ENCODE results near the gene KAZN.

Gene KAZN

DNA sequence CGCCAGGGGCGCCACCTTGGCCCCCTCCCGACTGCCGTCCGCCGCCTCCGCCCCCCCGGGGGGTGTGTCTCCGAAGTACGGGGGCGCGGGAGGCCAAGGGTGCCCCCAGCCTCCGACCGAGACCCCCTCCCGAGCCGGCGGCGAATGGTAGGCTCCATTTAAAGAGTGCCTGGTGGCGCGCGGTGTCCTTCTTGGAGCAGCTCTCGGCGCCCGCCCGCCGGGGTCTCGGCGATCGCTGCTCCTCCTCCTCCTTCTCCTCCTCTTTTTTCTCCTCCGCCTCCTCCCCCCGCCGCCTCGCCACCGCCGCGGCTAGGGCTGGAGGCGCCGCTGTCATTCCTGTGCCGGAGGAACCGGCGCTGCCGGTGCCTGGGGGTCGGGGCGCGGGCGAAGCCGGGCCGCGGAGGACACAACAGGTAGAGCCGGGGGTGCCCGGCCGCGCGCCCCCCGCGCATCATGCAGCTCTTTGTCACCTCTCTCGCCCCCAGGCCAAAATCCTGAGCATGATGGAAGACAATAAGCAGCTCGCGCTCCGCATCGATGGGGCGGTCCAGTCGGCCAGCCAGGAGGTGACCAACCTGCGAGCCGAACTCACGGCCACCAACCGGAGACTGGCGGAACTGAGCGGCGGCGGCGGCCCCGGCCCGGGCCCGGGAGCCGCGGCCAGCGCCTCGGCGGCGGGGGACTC is at the start of gene KAZN:
TSS of gene KAZN (plus strand) at position 188 of the 685 bp plus-strand sequence.
- H3K4me3 ChIP-seq (ENCODE audit: low read depth, low read length), result peak within 1 kb of the TSS; percentile 62
- TF ChIP-seq, protein P1, sequence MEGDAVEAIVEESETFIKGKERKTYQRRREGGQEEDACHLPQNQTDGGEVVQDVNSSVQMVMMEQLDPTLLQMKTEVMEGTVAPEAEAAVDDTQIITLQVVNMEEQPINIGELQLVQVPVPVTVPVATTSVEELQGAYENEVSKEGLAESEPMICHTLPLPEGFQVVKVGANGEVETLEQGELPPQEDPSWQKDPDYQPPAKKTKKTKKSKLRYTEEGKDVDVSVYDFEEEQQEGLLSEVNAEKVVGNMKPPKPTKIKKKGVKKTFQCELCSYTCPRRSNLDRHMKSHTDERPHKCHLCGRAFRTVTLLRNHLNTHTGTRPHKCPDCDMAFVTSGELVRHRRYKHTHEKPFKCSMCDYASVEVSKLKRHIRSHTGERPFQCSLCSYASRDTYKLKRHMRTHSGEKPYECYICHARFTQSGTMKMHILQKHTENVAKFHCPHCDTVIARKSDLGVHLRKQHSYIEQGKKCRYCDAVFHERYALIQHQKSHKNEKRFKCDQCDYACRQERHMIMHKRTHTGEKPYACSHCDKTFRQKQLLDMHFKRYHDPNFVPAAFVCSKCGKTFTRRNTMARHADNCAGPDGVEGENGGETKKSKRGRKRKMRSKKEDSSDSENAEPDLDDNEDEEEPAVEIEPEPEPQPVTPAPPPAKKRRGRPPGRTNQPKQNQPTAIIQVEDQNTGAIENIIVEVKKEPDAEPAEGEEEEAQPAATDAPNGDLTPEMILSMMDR (IDR thresholded peaks at IDR 0.05; ENCODE audit: insufficient read depth, low read depth, low read length, missing control alignments), result no peak

DNA sequence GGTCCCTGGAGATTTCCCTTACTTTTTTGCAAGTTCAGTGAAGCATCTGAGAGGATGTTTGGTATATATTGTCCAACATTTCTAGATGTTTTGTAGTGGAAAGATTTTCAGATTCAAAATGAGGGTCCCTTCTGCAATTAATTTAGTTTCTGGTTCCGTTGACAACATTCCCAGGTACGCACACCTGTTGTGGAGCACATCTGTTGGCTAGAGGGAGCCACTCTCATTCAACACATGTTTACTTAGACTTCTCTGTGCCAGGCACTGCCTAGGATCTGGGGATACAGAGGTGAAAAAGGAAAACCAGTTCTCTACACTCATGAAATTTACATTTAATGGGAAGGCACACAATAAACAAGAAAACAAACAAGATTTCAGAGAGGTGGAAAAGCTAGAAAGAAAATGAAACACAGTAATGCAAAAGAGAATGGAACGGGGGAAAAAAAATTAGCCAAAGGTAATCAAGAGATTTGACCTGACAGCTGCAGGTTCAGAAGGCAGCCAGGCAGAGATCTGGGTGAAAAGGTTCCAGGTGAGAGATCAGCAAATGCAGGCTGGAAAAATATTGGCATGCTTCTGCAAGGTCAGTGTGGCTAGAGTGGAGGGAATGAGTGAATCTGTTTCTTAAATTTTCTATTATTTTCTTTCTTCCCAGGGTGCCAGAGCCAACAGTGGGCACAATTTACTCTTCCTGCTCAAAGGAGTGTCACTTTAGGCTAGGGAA is 48.4 kb upstream of the KAZN start:
- no peak overlapping the region for H3K4me3 ChIP-seq (ENCODE audit: low read depth, low read length)
- DNase-seq (ENCODE audit: low read depth), result no peak
- TF ChIP-seq, protein P1 (IDR thresholded peaks at IDR 0.05; ENCODE audit: insufficient read depth, low read depth, low read length, missing control alignments), result no peak

More for the DNA sequence above, at the start of gene KAZN:
- DNase-seq (ENCODE audit: low read depth), result peak; percentile 18

DNA sequence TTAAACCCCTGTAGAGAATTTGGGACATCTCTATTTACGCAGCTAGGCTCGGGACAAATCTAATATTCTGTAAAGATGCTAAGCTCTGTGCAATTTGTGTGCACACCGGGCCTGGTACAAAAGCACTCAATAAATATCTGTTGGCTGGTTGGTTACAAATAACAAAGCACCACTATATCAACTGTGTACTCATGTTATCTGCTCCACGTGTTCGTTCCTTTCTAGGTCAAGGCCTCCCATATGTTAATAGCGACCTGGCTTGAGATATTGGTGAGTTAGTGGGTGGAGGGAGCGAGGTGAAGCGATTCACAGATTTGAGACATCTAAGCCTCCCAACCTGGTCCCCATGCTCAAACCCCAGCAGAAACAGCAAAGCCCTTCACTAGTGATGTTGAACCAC is 47.1 kb upstream of the KAZN start:
- TF ChIP-seq, protein P1 (IDR thresholded peaks at IDR 0.05; ENCODE audit: insufficient read depth, low read depth, low read length, missing control alignments), result no peak

DNA sequence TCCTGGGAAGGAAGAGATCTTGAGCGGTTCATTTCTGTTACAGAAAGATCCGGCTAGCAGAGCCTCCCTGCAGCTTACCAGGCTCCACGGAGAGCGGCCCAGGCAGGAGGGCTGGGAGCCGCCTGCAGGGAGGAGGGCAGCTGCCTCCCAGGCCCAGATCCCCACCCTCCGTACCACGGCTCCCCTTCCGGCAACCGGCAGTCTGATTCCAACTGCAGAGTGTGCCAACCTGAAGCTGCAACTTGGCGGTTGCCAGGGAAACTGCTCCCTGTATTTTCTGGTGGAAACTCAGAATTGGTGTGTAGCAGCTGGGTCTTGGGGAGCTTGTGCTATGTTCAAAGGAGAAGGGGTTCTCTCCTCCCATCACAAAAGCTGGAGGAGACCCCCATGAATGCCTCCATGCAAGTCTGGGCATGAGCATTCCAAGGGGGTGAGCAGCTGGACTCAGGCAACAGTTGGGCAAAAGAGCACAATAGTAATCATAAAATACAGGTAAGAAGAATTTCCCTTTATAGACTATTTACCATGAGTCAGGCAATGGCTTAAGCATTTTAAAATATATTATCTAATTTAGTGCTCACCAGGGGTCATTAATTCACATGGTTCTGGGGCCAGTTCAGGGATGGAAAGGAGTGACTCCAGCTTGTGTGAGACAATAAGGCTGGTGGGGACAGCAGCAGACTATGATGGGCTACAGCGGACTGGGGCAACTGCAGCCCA is 46.1 kb upstream of the KAZN start:
- DNase-seq (ENCODE audit: low read depth), result no peak
- no peak overlapping the region for H3K4me3 ChIP-seq (ENCODE audit: low read depth, low read length)
- TF ChIP-seq, protein P1 (IDR thresholded peaks at IDR 0.05; ENCODE audit: insufficient read depth, low read depth, low read length, missing control alignments), result no peak

More for the DNA sequence above, 47.1 kb upstream of the KAZN start:
- DNase-seq (ENCODE audit: low read depth), result no peak
- no peak overlapping the region for H3K4me3 ChIP-seq (ENCODE audit: low read depth, low read length)

DNA sequence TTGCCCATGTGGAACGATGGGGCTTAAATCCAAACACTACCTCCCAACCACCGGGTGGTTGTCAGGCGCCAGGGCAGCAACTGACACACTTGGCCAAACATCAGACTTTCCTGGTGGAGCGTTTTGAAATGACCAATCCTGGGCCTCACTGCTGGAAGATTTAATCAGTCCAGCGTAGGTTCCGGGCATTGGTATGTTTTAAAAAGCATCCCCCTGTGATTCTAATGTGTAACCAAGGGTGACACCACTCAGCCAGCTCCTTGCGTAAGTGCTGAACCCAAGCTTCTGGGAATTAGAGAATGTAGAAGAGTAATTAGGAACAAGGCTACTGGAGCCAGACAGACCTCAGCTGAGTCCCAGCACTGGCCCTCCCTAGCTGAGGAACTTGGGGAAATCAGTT is 44.8 kb upstream of the KAZN start:
- DNase-seq (ENCODE audit: low read depth), result no peak
- H3K4me3 ChIP-seq (ENCODE audit: low read depth, low read length), result no peak overlapping the region
- TF ChIP-seq, protein P1 (IDR thresholded peaks at IDR 0.05; ENCODE audit: insufficient read depth, low read depth, low read length, missing control alignments), result no peak

DNA sequence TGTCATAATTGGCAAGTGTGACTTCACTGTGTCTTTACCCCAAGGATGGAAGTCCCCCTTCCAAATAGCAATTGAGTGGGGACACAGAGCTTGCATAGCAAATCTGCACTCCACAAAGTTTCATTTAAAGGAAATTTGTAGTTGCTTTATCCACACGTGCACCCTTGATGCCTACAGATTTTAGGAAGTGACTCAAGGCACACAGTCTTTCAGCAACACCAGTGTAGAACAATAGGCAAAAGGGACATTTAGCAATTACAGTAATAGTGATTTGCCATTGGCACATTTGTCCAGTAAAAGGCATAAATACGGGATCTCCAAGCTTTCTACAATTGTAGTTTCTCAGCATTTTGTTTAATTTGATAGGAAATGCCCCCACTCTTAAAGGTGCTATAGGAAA is 43.4 kb upstream of the KAZN start:
- no peak overlapping the region for H3K4me3 ChIP-seq (ENCODE audit: low read depth, low read length)
- no peak for DNase-seq (ENCODE audit: low read depth)
- TF ChIP-seq, protein P1 (IDR thresholded peaks at IDR 0.05; ENCODE audit: insufficient read depth, low read depth, low read length, missing control alignments), result no peak
